Esophagus muscularis mucosa (tissue), 4 donors: Measurements from ENCODE around the gene MAP1A. TPM values are rescaled to one million over a fixed set of nuclear protein-coding genes. Genes with fewer than 3 reads are reported as not detected.

Experiments
- DNase-seq: peaks from one replicate; pipeline ENCODE4 v3.0.0-alpha.2; 2017; ENCODE audit errors: extremely low spot score
- H3K27ac ChIP-seq, 4 donors: fragments of 200-600 bp; sonication (generic); replicated peaks in 1 of 4; 1 replicate in 3 of 4; 2 replicates in 1 of 4; pipeline ENCODE4 v1.5.1; 2016 to 2019; ENCODE audit warnings: mild to moderate bottlenecking in 1 of 4
- H3K27me3 ChIP-seq, 4 donors: fragments of 200-600 bp; sonication (generic); one replicate each; pipeline versions ENCODE4 v1.5.1 to v1.6.0; 2016 to 2019
- H3K36me3 ChIP-seq, 4 donors: fragments of 200-600 bp; sonication (generic); one replicate each; pipeline ENCODE4 v1.5.1; 2016 to 2019
- H3K4me1 ChIP-seq, 4 donors: fragments of 200-600 bp; sonication (generic); one replicate each; pipeline ENCODE4 v1.5.1; 2016 to 2019
- H3K4me3 ChIP-seq, 4 donors: fragments of 200-600 bp; sonication (generic); 1 replicate in 2 of 4; 2 replicates in 2 of 4; pipeline ENCODE4 v1.5.1; 2016 to 2019; ENCODE audit warnings: mild to moderate bottlenecking in 4 of 4, moderate library complexity in 1 of 4
- H3K9me3 ChIP-seq, 4 donors: fragments of 200-600 bp; sonication (generic); 1 replicate in 3 of 4; 2 replicates in 1 of 4; pipeline ENCODE4 v1.5.1; 2016 to 2019
- EP300 ChIP-seq: sonication (generic); formaldehyde crosslinking; IDR thresholded peaks from one replicate; pipeline ENCODE4 v1.6.1; 2017; ENCODE audit warnings: antibody characterized with exemption
- POLR2A ChIP-seq: fragments of 450-650 bp; IDR thresholded peaks from one replicate; pipeline ENCODE4 v1.6.1; 2017; ENCODE audit warnings: antibody characterized with exemption, moderate library complexity, mild to moderate bottlenecking, low read depth
- POLR2AphosphoS5 ChIP-seq, 2 donors: sonication (generic); formaldehyde crosslinking; IDR thresholded peaks; one replicate each; pipeline ENCODE4 v1.6.1; 2017; ENCODE audit warnings: antibody characterized with exemption in 2 of 2
- WGBS: methylation state at CpG from one replicate; pipeline ENCODE4 v1.1.5; 2018; 5-methylcytosine and 5-hydroxymethylcytosine counted together
- intact Hi-C: fragments of 100-400 bp; cut with DNase I; formaldehyde crosslinking; loops from one replicate; pipeline ENCODE4 v1.15.1; 2023
- total RNA-seq, 4 donors: library from RNA; depleted of rRNA; stranded (reverse); fragments of >200 nt; gene quantifications; one replicate each; pipeline versions ENCODE4 v1.1.0 to v1.2.1, GENCODE V29; 2016
- TF ChIP-seq, protein P1 (sequence below), 3 experiments: fragments of 200-600 bp in 2 of 3; fragments of 450-650 bp in 1 of 3; sonication (generic) in 2 of 3; IDR thresholded peaks; one replicate each; pipeline ENCODE4 v1.5.1; 2017 to 2019; ENCODE audit warnings: antibody characterized with exemption in 3 of 3, mild to moderate bottlenecking in 2 of 3, moderate library complexity in 1 of 3

MAP1A gene
- total RNA-seq, 4 donors from 2014 or later, result 30.0 to 59.5 (median 37.4) TPM

DNA sequence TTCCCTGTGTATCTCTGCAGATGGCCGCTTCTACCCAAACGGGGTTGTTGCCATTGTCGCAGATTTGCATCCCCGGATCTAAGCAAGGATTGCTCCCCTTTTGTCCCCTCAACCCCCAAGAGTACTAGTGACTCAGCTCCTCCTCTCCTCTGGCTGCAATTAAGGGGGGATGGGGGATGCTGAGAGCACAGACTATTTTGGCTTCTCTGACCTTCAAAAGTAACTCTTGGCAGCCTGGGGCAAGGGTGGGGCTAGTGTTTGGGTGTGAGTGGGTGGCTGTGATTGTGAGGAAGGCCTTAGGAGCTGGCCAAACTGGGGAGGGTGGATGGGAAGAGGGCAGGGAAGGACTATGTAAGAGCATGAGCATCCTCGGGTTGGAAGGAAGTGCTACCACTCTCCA is 1.2 kb upstream of the MAP1A start:
- Histone ChIP-seq H3K4me1 (peaks cover 39 to 55% (median 53%) of the 10 kb centered on the region in 4 donors), H3K27me3 (no peaks in the 10 kb centered on the region), H3K4me3 (peak overlapping the region in 3 of 4 donors; percentile 57 to 69 (median 67)), H3K27ac (peak overlapping the region; percentile 79 to 87 (median 84)), H3K36me3 (peaks cover 7 to 12% (median 9%) of the 10 kb centered on the region in 4 donors), H3K9me3 (no peaks in the 10 kb centered on the region)
- intact Hi-C loops, result no loop called here
- DNase-seq, result no peak
- WGBS, result 27% methylated on average over 5 of the region's 5 CpGs
- TF ChIP-seq POLR2AphosphoS5 (IDR thresholded peaks at IDR 0.05), result peak; percentile 21 to 30
- TF ChIP-seq, protein P1, sequence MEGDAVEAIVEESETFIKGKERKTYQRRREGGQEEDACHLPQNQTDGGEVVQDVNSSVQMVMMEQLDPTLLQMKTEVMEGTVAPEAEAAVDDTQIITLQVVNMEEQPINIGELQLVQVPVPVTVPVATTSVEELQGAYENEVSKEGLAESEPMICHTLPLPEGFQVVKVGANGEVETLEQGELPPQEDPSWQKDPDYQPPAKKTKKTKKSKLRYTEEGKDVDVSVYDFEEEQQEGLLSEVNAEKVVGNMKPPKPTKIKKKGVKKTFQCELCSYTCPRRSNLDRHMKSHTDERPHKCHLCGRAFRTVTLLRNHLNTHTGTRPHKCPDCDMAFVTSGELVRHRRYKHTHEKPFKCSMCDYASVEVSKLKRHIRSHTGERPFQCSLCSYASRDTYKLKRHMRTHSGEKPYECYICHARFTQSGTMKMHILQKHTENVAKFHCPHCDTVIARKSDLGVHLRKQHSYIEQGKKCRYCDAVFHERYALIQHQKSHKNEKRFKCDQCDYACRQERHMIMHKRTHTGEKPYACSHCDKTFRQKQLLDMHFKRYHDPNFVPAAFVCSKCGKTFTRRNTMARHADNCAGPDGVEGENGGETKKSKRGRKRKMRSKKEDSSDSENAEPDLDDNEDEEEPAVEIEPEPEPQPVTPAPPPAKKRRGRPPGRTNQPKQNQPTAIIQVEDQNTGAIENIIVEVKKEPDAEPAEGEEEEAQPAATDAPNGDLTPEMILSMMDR (IDR thresholded peaks at IDR 0.05), result no peak

GRCh38 chr15:43516801-43517353 is 531 bp upstream of the MAP1A start:
- Histone ChIP-seq H3K4me3 (peak overlapping the region; percentile 57 to 69 (median 64)), H3K27me3 (no peaks in the 10 kb centered on the region), H3K27ac (peak overlapping the region; percentile 79 to 87 (median 84)), H3K4me1 (peaks cover 32 to 49% (median 46%) of the 10 kb centered on the region in 4 donors), H3K36me3 (peaks cover 13 to 19% (median 16%) of the 10 kb centered on the region in 4 donors), H3K9me3 (no peaks in the 10 kb centered on the region)
- intact Hi-C loops, result no loop called here
- WGBS, result 20% methylated on average over 3 of the region's 4 CpGs
- TF ChIP-seq, protein P1 (IDR thresholded peaks at IDR 0.05), result no peak
- no peak for TF ChIP-seq POLR2A
- TF ChIP-seq POLR2AphosphoS5 (IDR thresholded peaks at IDR 0.05), result no peak
- no peak for TF ChIP-seq EP300
- no peak for DNase-seq

DNA sequence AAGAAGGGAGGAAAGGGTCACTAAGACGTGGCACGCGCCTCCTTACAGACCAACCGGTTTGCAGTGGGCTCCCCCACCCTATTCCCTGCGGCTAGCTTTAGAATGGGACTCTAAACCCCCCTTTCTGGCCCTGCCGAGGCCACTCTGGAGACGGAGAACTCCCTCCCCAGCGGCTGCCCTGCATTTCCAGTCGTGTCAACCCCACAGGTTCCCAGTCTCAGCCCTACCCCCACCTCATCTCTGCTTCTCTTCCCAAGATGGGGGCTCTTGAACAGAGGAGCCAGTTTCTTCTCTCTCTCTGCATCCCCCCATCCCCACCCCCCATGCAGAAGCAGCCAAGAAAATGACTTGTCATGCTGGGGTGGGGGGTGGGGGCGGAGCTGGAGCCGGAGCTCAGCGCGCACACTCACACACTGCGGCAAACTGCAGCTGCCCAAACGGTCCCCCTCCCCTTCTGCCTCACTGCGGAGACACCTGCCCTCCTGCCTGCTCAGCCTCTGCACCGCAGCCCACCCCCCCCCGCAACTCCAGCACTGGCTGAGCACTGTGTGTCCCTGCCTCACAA is 871 bp downstream of the MAP1A start:
- TF ChIP-seq EP300, result no peak
- TF ChIP-seq, protein P1 (IDR thresholded peaks at IDR 0.05), result no peak
- TF ChIP-seq POLR2A, result no peak
- TF ChIP-seq POLR2AphosphoS5 (IDR thresholded peaks at IDR 0.05), result peak in 1 of 2 donors; percentile 12
- intact Hi-C loops, result no loop called here
- H3K36me3 ChIP-seq, result peaks cover 20 to 33% (median 30%) of the 10 kb centered on the region in 4 donors
- H3K27ac ChIP-seq, result peak overlapping the region; percentile 79 to 87 (median 84)
- no peak for DNase-seq
- H3K4me1 ChIP-seq, result peaks cover 32 to 49% (median 45%) of the 10 kb centered on the region in 4 donors
- 10% methylated on average over 10 of the region's 18 CpGs for WGBS
- no peaks in the 10 kb centered on the region for H3K9me3 ChIP-seq
- H3K4me3 ChIP-seq, result peak overlapping the region; percentile 57 to 69 (median 64)
- H3K27me3 ChIP-seq, result no peaks in the 10 kb centered on the region

DNA sequence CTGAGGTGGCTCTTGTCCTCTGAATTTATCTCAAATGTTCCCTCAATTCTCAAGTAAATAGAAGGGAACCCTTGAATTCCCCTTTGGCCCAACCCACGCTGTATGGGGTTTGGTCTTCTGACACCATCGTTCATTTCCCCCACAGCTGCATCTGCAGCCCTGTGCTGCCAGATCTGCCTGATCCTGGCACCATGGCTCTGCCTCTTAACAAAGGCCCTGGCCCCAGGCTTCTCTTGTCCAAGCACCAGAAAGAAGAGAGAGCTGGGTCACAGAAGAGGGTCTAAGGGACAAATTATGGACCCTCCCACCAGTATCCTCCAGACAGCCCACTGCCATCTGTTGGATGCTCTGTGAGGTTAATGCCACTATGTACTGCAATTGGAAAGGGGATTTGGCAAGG is 1.8 kb downstream of the MAP1A start:
- peak overlapping the region in 1 of 4 donors; percentile 61 for H3K4me3 ChIP-seq
- DNase-seq, result no peak
- peaks cover 23 to 42% (median 39%) of the 10 kb centered on the region in 4 donors for H3K36me3 ChIP-seq
- no peaks in the 10 kb centered on the region for H3K27me3 ChIP-seq
- peaks cover 32 to 47% (median 42%) of the 10 kb centered on the region in 4 donors for H3K4me1 ChIP-seq
- intact Hi-C loops, result no loop called here
- H3K27ac ChIP-seq, result peak overlapping the region; percentile 79 to 87 (median 84)
- TF ChIP-seq, protein P1 (IDR thresholded peaks at IDR 0.05), result no peak
- TF ChIP-seq EP300, result no peak
- no peak for TF ChIP-seq POLR2A
- H3K9me3 ChIP-seq, result no peaks in the 10 kb centered on the region
- WGBS, result 60% methylated on average over 2 of the region's 2 CpGs
